HepG2 (cell line): ENCODE data around the gene MEGF11.

ENCODE experiments used
- POLR2A ChIP-seq, 2 experiments: IDR thresholded peaks; 2 replicates each; pipeline ENCODE4 v1.6.1; 2011; ENCODE audit warnings: low read depth in 2 of 2, low read length in 2 of 2, mild to moderate bottlenecking in 1 of 2, moderate library complexity in 1 of 2; ENCODE audit not compliant: insufficient read depth in 1 of 2
- ZNF737 ChIP-seq: sonication (generic); formaldehyde crosslinking; IDR thresholded peaks from 2 replicates; pipeline ENCODE4 v1.5.0; 2020; ENCODE audit warnings: missing genetic modification reagents, mild to moderate bottlenecking, borderline replicate concordance

DNA sequence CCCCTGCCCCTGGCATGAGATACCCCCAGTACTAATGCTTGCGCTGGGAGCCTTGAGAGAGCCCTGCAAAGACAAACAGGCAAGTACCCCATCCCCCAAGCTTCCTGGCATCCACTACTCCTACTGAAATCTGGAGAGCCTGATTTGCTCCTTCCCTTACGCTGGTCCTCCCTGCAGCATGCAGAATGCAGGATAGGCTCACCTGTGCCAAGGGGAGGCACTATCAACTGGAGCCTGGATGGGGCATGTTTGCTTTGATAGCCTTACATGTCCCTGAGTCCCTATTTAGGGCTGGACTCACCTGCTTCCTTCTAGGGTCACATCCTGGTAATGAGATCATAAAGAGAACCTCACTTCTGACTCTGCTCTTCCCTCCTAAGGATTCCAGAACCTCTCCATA, 341.3 kb downstream of the MEGF11 start:
- TF ChIP-seq ZNF737 (CRISPR knock-in tag) (no peak), POLR2A (IDR thresholded peaks at IDR 0.05; ENCODE audit: insufficient read depth in 1 of 2, low read depth in 2 of 2, low read length in 2 of 2) (no peak)
